Measurements from ENCODE around the gene PNN. TPM values are rescaled to one million over a fixed set of nuclear protein-coding genes. Genes with fewer than 3 reads are reported as not detected.
"Not testable (repeated sequence)": the region's sequence is repeated elsewhere in the genome, so short reads cannot be mapped to it uniquely, and the experiment has no call there.

The PNN gene
- polyA plus RNA-seq, 1 experiment, result 5.8 TPM

DNA sequence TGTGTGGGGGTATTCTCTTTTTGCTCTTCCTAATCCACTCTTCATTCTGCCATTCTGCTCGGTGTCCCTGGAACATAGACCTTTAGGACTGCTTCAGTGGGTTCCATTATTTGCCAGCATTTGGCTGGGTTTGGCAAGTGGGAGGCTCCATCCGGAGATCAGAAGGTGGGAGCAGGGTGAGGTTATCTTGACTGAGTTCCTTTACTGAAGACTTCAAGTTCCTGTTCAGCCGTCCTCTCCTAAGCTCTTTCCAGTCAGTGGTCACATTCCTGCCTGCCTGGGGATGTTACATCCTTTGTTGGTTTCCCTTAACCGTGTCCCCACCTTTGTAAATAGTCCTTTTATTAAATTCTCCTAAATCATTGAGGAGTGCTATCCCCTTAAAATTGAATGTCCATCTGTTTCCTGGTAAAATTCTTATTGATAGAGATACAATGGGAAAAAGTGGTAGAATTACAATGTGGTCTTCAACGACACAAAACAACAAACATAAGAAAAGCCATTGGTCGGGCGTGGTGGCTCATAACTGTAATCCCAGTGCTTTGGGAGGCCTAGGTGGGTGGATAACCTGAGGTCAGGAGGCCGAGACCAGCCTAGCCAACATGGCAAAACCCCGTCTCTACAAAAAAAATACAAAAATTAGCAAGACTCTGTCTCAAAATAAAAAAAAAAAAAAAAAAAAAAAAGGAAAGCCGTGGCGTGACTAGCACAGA is 53.6 kb downstream of the PNN start:
- Histone ChIP-seq H3K27me3 (ENCODE audit: control insufficient read depth, insufficient read depth, low read length) (0 out of 2 replicates have a peak, but pooled peaks cover 2% of the 10 kb centered on the region), H3K36me3 (ENCODE audit: control insufficient read depth, insufficient read depth, low read length) (no peaks in the 10 kb centered on the region), H3K4me3 (ENCODE audit: low read depth, low read length) (no peak overlapping the region)
- ChIA-PET POLR2A (no interaction called here), CTCF (no interaction called here)
- TF ChIP-seq, protein P1, sequence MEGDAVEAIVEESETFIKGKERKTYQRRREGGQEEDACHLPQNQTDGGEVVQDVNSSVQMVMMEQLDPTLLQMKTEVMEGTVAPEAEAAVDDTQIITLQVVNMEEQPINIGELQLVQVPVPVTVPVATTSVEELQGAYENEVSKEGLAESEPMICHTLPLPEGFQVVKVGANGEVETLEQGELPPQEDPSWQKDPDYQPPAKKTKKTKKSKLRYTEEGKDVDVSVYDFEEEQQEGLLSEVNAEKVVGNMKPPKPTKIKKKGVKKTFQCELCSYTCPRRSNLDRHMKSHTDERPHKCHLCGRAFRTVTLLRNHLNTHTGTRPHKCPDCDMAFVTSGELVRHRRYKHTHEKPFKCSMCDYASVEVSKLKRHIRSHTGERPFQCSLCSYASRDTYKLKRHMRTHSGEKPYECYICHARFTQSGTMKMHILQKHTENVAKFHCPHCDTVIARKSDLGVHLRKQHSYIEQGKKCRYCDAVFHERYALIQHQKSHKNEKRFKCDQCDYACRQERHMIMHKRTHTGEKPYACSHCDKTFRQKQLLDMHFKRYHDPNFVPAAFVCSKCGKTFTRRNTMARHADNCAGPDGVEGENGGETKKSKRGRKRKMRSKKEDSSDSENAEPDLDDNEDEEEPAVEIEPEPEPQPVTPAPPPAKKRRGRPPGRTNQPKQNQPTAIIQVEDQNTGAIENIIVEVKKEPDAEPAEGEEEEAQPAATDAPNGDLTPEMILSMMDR (IDR thresholded peaks at IDR 0.05; ENCODE audit: insufficient read depth, low read depth, low read length), result no peak
- no peak for DNase-seq (ENCODE audit: low read depth)

DNA sequence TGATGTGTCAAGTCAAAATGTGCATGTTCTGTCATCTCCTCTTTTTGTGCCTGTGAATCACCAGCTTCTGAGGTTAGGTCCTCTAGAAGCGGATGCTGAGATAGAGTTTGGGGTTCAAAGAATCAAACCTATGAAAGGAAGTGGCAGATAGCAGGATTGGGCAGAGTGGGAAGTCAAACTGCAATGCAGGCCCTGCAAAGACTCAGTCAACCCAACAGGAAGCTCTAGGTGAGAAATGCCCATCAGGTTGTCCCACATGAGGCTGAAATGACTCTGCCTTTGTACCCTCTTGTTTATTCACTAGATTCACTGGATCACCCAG is 54.1 kb downstream of the PNN start:
- ChIA-PET CTCF (no interaction called here), POLR2A (no interaction called here)
- TF ChIP-seq, protein P1 (IDR thresholded peaks at IDR 0.05; ENCODE audit: insufficient read depth, low read depth, low read length), result no peak
- no peaks in the 10 kb centered on the region for H3K27me3 ChIP-seq (ENCODE audit: control insufficient read depth, insufficient read depth, low read length)
- H3K36me3 ChIP-seq (ENCODE audit: control insufficient read depth, insufficient read depth, low read length), result no peaks in the 10 kb centered on the region
- no peak for DNase-seq (ENCODE audit: low read depth)
- H3K4me3 ChIP-seq (ENCODE audit: low read depth, low read length), result no peak overlapping the region

DNA sequence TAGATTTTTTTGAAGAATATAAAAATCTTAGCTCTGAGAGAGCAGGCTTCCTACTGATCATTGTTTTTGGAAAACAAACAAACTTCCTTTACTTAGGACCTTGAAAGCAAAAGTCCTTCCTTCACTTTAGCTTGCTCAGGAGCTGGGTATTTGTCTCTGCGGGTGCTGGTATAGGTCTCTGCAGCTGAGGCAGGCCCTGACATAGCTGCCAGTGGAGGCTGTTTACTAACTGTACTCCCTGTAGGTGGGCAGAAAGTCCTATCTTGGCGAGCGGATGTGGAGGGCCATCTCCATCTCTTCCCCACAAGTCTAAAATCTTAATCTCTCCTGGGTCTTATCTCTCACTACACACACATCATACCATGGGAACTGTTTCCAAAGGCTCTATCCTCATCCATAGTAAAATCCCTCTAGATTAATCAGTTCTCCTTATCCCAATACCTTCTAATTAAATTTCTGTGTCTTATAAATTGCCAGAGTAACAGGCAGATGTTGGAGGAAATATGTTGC is 54.6 kb downstream of the PNN start:
- Histone ChIP-seq H3K36me3 (ENCODE audit: control insufficient read depth, insufficient read depth, low read length) (no peaks in the 10 kb centered on the region), H3K27me3 (ENCODE audit: control insufficient read depth, insufficient read depth, low read length) (no peaks in the 10 kb centered on the region), H3K4me3 (ENCODE audit: low read depth, low read length) (no peak overlapping the region)
- no peak for DNase-seq (ENCODE audit: low read depth)
- ChIA-PET POLR2A (no interaction called here), CTCF (no interaction called here)
- TF ChIP-seq, protein P1 (IDR thresholded peaks at IDR 0.05; ENCODE audit: insufficient read depth, low read depth, low read length), result no peak

DNA sequence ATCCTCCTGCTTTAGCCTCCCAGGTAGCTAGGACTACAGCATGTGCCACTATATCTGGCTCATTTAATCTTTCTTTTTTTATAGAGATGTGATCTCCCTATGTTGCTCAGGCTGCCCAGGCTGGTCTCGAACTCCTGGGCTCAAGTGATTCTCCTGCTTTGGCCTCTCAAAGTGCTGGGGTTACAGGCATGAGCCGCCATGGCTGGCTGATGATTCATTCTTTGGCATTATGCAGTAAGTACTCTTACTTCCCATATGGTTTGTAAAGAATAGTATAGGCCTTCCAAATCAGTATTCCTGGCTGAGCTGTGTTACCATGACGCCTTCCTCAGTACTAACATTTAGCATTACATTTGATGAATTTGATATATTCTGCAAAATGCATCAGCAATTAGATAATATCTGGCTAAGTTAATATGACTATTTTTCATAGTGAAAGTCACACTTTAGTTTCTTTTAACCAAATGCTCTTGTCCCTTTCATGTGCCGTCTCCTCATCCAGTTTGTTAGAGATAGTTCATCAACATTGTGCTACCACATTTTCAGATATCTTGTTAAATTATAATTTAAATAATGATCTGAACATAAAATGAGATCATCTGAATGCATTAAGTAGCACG is 55.5 kb downstream of the PNN start:
- Histone ChIP-seq H3K27me3 (ENCODE audit: control insufficient read depth, insufficient read depth, low read length) (no peaks in the 10 kb centered on the region), H3K36me3 (ENCODE audit: control insufficient read depth, insufficient read depth, low read length) (no peaks in the 10 kb centered on the region), H3K4me3 (ENCODE audit: low read depth, low read length) (no peak overlapping the region)
- ChIA-PET POLR2A (no interaction called here), CTCF (interaction anchor here (2.5 kb wide), 1 partner anchor 196 kb away, joined by 8 read pairs; no protein-coding TSS in a partner anchor)
- TF ChIP-seq, protein P1 (IDR thresholded peaks at IDR 0.05; ENCODE audit: insufficient read depth, low read depth, low read length), result no peak
- DNase-seq (ENCODE audit: low read depth), result no peak

DNA sequence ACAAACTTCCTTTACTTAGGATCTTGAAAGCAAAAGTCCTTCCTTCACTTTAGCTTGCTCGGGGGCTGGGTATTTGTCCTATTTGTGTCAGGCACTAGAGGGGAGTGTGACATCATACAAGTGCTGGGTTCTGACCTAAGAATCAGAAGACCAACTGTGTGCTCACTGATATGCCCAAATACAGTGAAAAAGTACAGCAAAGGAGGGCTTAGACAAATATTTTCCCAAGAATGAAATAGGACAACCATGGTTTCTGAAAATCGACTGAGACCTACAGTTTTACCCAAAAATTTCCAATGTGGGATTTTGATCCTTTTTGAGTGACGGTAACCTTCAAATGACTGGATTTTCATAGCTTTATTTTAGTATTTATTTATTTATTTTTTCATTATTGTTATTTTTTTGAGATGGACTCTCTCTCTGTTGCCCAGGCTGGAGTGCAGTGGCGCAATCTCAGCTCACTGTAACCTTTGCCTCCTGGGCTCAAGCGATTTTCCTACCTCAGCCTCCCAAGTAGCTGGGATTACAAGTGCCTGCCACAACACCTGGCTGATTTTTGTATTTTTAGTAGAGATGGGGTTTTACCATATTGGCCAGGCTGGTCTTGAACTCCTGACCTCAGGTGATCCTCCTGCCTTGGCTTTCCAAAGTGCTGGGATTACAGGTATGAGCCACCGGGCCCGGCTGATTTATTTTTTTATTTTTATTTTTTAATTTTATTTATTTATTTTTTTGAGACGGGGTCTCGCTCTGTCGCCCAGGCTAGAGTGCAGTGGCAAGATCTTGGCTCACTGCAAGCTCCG is 56.9 kb downstream of the PNN start:
- H3K36me3 ChIP-seq (ENCODE audit: control insufficient read depth, insufficient read depth, low read length); POLR2A ChIA-PET: not testable (repeated sequence)
- CTCF ChIA-PET, result interaction anchor here (0.6 to 2.5 kb wide), 6 partner anchors 15 to 195 kb away, joined by 3 to 8 read pairs (median 4); no protein-coding TSS in a partner anchor

More for the DNA sequence above, 56.9 kb downstream of the PNN start:
- not testable (repeated sequence) for H3K4me3 ChIP-seq (ENCODE audit: low read depth, low read length); H3K27me3 ChIP-seq (ENCODE audit: control insufficient read depth, insufficient read depth, low read length); DNase-seq (ENCODE audit: low read depth)
- TF ChIP-seq, protein P1 (IDR thresholded peaks at IDR 0.05; ENCODE audit: insufficient read depth, low read depth, low read length), result 0 out of 2 replicates have a peak, but pooled peaks have one; percentile 6

All from BJ (cell line).